ENCODE results near the gene USP43.

DNA sequence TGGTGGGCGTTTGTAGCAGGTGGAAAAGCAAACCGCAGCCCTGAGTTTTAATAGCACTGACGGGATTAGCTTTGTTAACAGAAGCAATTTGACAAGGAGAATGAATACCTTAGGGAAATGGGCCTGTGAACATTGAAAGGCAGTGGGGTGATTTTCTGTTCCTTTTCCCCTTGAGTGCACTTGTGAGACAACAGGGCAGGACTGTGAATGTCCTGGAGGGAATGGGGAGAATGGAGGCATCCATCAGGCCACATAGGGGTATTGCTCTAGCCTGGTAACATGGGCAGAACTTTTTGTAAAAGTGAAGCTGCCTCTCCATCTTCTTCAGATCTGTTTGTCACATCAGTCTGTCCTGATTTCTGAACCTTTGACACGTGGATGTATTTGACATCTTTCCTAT lies 26.2 kb downstream of the USP43 start:
- TF ChIP-seq, protein P1, sequence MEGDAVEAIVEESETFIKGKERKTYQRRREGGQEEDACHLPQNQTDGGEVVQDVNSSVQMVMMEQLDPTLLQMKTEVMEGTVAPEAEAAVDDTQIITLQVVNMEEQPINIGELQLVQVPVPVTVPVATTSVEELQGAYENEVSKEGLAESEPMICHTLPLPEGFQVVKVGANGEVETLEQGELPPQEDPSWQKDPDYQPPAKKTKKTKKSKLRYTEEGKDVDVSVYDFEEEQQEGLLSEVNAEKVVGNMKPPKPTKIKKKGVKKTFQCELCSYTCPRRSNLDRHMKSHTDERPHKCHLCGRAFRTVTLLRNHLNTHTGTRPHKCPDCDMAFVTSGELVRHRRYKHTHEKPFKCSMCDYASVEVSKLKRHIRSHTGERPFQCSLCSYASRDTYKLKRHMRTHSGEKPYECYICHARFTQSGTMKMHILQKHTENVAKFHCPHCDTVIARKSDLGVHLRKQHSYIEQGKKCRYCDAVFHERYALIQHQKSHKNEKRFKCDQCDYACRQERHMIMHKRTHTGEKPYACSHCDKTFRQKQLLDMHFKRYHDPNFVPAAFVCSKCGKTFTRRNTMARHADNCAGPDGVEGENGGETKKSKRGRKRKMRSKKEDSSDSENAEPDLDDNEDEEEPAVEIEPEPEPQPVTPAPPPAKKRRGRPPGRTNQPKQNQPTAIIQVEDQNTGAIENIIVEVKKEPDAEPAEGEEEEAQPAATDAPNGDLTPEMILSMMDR (optimal IDR thresholded peaks at IDR 0.05 in 1 of 3, IDR thresholded peaks at IDR 0.05 in 1 of 3, conservative IDR thresholded peaks at IDR 0.05 in 1 of 3; ENCODE audit: extremely low read depth in 1 of 3, insufficient read depth in 2 of 3, low read length in 3 of 3) = no peak
- TF ChIP-seq EZH2 (IDR thresholded peaks at IDR 0.05; ENCODE audit: low read length) = no peak

All from keratinocyte (primary cell).